Liver (tissue), 9 donors: Measurements from ENCODE around the gene VCAM1. TPM values are rescaled to one million over a fixed set of nuclear protein-coding genes. Genes with fewer than 3 reads are reported as not detected.

ENCODE experiments used
- DNase-seq: peaks from one replicate; pipeline ENCODE4 v3.0.0-alpha.2; 2017; ENCODE audit warnings: low spot score
- H3K27ac ChIP-seq, 2 donors: one replicate each; pipeline ENCODE4 v1.7.0; 2013; ENCODE audit warnings: inconsistent platforms in 2 of 2, low read length in 2 of 2, control low read depth in 1 of 2, low read depth in 1 of 2, mild to moderate bottlenecking in 1 of 2
- H3K27me3 ChIP-seq, 4 donors: one replicate each; pipeline versions ENCODE4 v1.6.1 to v1.7.0; 2013; ENCODE audit warnings: low read length in 3 of 4, inconsistent platforms in 1 of 4, mild to moderate bottlenecking in 1 of 4, moderate library complexity in 1 of 4; ENCODE audit not compliant: control insufficient read depth in 4 of 4, insufficient read depth in 4 of 4
- H3K36me3 ChIP-seq, 4 donors: one replicate each; pipeline versions ENCODE4 v1.6.1 to v1.7.0; 2013; ENCODE audit warnings: low read length in 3 of 4, mild to moderate bottlenecking in 3 of 4, low read depth in 1 of 4, moderate library complexity in 1 of 4; ENCODE audit not compliant: control insufficient read depth in 4 of 4, insufficient read depth in 3 of 4
- H3K4me1 ChIP-seq, 4 donors: one replicate each; pipeline versions ENCODE4 v1.6.1 to v1.7.0; 2013; ENCODE audit warnings: low read length in 3 of 4, mild to moderate bottlenecking in 3 of 4, moderate library complexity in 1 of 4; ENCODE audit not compliant: control insufficient read depth in 4 of 4, insufficient read depth in 4 of 4
- H3K4me3 ChIP-seq, 3 donors: one replicate each; pipeline versions ENCODE4 v1.6.1 to v1.7.0; 2013; ENCODE audit warnings: low read length in 3 of 3, control low read depth in 1 of 3, low read depth in 1 of 3, mild to moderate bottlenecking in 1 of 3
- H3K9ac ChIP-seq, 2 donors: one replicate each; pipeline ENCODE4 v1.7.0; 2013; ENCODE audit warnings: low read length in 2 of 2, mild to moderate bottlenecking in 2 of 2, moderate library complexity in 2 of 2, control low read depth in 1 of 2, low read depth in 1 of 2
- H3K9me3 ChIP-seq, 4 donors: one replicate each; pipeline versions ENCODE4 v1.6.1 to v1.7.0; 2013; ENCODE audit warnings: low read length in 3 of 4; ENCODE audit not compliant: control insufficient read depth in 4 of 4
- ATF3 ChIP-seq: IDR thresholded peaks from 2 replicates; pipeline ENCODE4 v1.6.1; 2016; ENCODE audit warnings: antibody characterized with exemption
- CTCF ChIP-seq: fragments of 150-350 bp; IDR thresholded peaks from 2 replicates; pipeline ENCODE4 v1.5.1; 2017; ENCODE audit warnings: improper control_type of control experiment, low read depth, low read length; ENCODE audit not compliant: missing input control
- EGR1 ChIP-seq, 2 donors: IDR thresholded peaks; 2 replicates each; pipeline ENCODE4 v1.6.1; 2016 to 2018; ENCODE audit warnings: antibody characterized with exemption in 2 of 2, low read depth in 2 of 2
- FOXA1 ChIP-seq: IDR thresholded peaks from 2 replicates; pipeline ENCODE4 v1.6.1; 2016; ENCODE audit warnings: antibody characterized with exemption
- FOXA2 ChIP-seq: IDR thresholded peaks from 2 replicates; pipeline ENCODE4 v1.6.1; 2016; ENCODE audit warnings: antibody characterized with exemption
- HNF4A ChIP-seq, 2 donors: conservative IDR thresholded peaks; 2 replicates each; pipeline ENCODE4 v1.6.1; 2016; ENCODE audit warnings: antibody characterized with exemption in 2 of 2, mild to moderate bottlenecking in 2 of 2
- HNF4G ChIP-seq: IDR thresholded peaks from 2 replicates; pipeline ENCODE4 v1.6.1; 2016; ENCODE audit warnings: antibody characterized with exemption
- JUND ChIP-seq, 2 donors: IDR thresholded peaks; 2 replicates each; pipeline ENCODE4 v1.6.1; 2016; ENCODE audit warnings: antibody characterized with exemption in 2 of 2
- NR2F2 ChIP-seq: IDR thresholded peaks from 2 replicates; pipeline ENCODE4 v1.6.1; 2016; ENCODE audit warnings: antibody characterized with exemption
- RAD21 ChIP-seq, 2 donors: IDR thresholded peaks; 2 replicates each; pipeline ENCODE4 v1.6.1; 2016; ENCODE audit warnings: antibody characterized with exemption in 2 of 2, mild to moderate bottlenecking in 2 of 2
- REST ChIP-seq: IDR thresholded peaks from 2 replicates; pipeline ENCODE4 v1.6.1; 2016; ENCODE audit warnings: antibody characterized with exemption, mild to moderate bottlenecking
- SP1 ChIP-seq: IDR thresholded peaks from 2 replicates; pipeline ENCODE4 v1.6.1; 2018; ENCODE audit warnings: antibody characterized with exemption, mild to moderate bottlenecking
- TAF1 ChIP-seq: conservative IDR thresholded peaks from 2 replicates; pipeline ENCODE4 v1.6.1; 2016; ENCODE audit warnings: antibody characterized with exemption, mild to moderate bottlenecking
- YY1 ChIP-seq: IDR thresholded peaks from 2 replicates; pipeline ENCODE4 v1.6.1; 2016; ENCODE audit warnings: antibody characterized with exemption, mild to moderate bottlenecking
- ZBTB33 ChIP-seq: IDR thresholded peaks from 2 replicates; pipeline ENCODE4 v1.6.1; 2016; ENCODE audit warnings: antibody characterized with exemption
- WGBS: extraction: QIAGEN DNeasy Blood & Tissue Kit; methylation state at CpG from one replicate; pipeline ENCODE4 v1.1.7; 2013; 5-methylcytosine and 5-hydroxymethylcytosine counted together
- polyA plus RNA-seq, 2 donors: library from polyadenylated mRNA; stranded (reverse) in 1 of 2; unstranded in 1 of 2; fragments of 200-250 nt in 1 of 2; fragments of >200 nt in 1 of 2; fragmentation: Nextera tagmentation in 1 of 2; extraction: Ambion mirVana in 1 of 2; gene quantifications; one replicate each; pipeline versions ENCODE4 v1.2.1 to v1.2.3, GENCODE V29; 2013 to 2015
- total RNA-seq, 2 donors: library from RNA; depleted of rRNA; stranded (reverse); fragments of >200 nt; gene quantifications; one replicate each; pipeline ENCODE4 v1.2.3, GENCODE V29; 2014
- donor health status: healthy.
- donor health status: healthy.
- donor health status: healthy.
- donor health status: healthy.
- donor health status: healthy.

Gene VCAM1
- total and polyA plus RNA-seq, 4 donors, result 3.3 to 159 (median 23.7) TPM

GRCh38 chr1:100750005-100750885 lies 30.7 kb downstream of the VCAM1 start:
- DNase-seq, result no peak
- TF ChIP-seq REST, result no peak
- no peak for TF ChIP-seq ATF3
- TF ChIP-seq FOXA2, result no peak
- no peak for TF ChIP-seq YY1
- no peak for TF ChIP-seq HNF4G
- TF ChIP-seq NR2F2, result no peak
- no peak for TF ChIP-seq TAF1
- no peak for TF ChIP-seq CTCF
- no peak for TF ChIP-seq SP1
- no peak for TF ChIP-seq HNF4A (conservative IDR thresholded peaks at IDR 0.05)
- TF ChIP-seq FOXA1, result no peak
- TF ChIP-seq JUND (IDR thresholded peaks at IDR 0.05), result no peak
- no peak for TF ChIP-seq RAD21 (IDR thresholded peaks at IDR 0.05)
- Histone ChIP-seq H3K9me3 (no peaks in the 10 kb centered on the region), H3K27me3 (no peaks in the 10 kb centered on the region), H3K4me1 (no peaks in the 10 kb centered on the region), H3K9ac (no peak overlapping the region), H3K36me3 (no peaks in the 10 kb centered on the region), H3K4me3 (no peak overlapping the region), H3K27ac (no peak overlapping the region)
- 86% methylated on average over 9 of the region's 9 CpGs for WGBS

- no peaks in the 10 kb centered on the region for H3K9me3 ChIP-seq
- H3K9ac ChIP-seq, result no peak overlapping the region
- no peak overlapping the region for H3K27ac ChIP-seq
- TF ChIP-seq EGR1 (IDR thresholded peaks at IDR 0.05; ENCODE audit: low read depth in 2 of 2) (no peak), ZBTB33 (no peak)
- no peaks in the 10 kb centered on the region for H3K4me1 ChIP-seq
- H3K36me3 ChIP-seq, result no peaks in the 10 kb centered on the region
- 91% methylated on average over 5 of the region's 5 CpGs for WGBS
- H3K4me3 ChIP-seq, result no peak overlapping the region
- H3K27me3 ChIP-seq, result no peaks in the 10 kb centered on the region
- no peak for DNase-seq
These were observed 33.2 kb downstream of the VCAM1 start for GRCh38 chr1:100752791-100753190.
